ENCODE results near the gene DYNC2H1.
"Not testable (repeated sequence)": the region's sequence is repeated elsewhere in the genome, so short reads cannot be mapped to it uniquely, and the experiment has no call there.

The DYNC2H1 gene

DNA sequence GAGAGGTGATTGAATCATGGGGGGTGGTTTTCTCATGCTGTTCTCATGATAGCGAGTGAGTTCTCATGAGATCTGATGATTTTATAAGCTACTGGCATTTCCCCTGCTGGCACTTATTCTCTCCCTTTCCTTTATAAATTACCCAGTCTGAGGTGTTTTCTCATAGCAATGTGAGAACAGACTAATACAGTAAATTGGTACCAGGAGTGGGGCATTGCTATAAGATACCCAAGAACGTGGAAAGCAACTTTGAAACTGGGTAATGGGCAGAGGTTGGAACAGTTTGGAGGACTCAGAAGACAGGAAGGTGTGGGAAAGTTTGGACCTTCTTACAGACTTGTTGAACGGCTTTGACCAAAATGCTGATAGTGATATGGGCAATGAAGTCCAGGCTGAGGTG is 265.0 kb downstream of the DYNC2H1 start:
- not testable (repeated sequence) for DNase-seq

DNA sequence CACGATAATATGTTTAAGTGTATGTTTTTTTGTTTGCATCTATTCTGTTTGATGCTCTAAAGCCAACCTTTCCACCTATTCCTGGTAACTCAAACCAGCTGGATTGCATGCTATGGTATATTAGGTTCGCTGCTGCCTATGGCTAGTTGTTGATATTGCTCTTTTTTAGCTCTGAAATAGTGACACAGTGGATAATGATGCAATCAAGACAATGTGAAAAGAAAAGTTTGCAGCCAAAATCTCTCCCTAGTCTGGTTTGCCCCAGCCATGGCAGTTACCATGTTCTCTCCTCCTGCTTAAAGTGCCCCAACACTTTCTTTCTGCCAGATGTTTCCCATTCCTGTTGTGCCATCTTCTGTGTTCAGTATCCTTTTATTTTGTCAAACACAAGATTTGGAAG is 269.7 kb downstream of the DYNC2H1 start:
- DNase-seq, result no peak

DNA sequence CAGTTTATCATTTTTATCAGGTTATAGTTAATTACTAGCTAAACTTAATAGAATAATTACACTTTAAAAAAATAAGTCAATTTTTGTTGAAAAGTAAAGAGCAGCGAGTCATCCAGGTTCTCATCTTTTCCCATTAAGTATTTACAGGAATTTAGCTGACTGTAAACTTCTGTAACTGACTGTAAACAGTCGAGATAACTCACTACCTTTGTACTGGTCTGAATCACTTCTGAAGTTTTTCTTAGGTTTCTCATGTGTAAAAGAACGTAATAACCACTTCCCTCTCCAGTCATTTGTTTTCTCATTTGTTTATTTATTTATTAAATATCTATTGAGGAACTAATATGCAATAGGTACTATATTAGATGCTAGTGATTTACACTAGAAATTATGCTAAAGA is 270.8 kb downstream of the DYNC2H1 start:
- no peak for DNase-seq

DNA sequence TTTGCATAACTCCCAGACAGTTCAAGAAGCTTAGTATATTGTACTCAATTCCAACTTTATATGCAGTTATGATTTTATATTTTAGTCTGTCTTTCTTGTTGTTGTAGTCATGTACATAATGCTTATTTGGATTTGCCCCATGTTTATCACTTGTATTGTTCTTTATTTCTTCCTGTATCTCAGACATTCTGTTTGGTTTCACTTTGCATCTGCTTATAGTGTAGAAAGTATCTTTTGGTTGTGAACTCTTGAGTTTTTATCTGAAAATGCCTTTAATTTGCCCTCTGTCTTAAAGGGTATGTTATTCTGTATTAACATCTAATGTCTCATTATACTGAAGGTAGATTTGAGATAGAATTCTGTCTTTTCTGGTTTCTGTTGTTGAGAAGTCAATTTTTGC is 275.4 kb downstream of the DYNC2H1 start:
- no peak for DNase-seq

DNA sequence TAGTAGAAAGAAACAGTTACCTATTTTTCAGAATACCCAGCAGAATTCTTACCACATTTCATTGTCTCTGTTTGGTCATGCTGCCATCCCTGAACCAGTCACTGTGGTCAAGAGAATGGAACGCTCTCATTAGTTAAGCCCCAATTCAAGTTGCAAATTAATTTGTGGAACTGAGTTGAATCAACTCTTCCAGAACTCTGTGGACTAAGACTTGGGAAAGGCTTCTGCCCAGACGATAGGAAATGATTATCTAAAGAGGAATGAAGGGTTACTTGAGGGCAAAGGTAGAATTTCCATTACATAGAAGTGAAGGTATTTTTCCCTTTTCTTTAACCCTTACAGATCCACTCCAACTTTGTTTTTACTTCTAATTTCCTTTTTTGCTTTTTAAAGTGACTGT is 286.4 kb downstream of the DYNC2H1 start:
- DNase-seq, result no peak

DNA sequence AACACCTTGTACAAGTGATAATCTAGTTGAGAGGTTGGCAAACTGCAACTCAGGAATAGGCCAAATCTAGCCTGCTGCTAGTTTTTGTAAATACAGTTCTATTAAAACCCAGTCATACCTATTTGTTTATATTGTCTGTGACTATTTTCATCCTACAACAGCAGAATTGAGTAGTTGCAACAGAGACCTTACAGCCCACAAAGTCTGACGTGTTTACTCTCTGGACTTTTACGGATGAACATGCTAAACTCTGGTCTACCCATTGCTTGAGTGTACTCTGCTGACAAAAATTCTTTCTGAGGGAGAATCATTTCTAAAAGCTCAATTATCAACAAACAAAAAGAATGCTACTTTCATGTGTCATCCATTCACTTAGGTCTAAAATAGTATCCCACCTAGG is 287.0 kb downstream of the DYNC2H1 start:
- no peak for DNase-seq

DNA sequence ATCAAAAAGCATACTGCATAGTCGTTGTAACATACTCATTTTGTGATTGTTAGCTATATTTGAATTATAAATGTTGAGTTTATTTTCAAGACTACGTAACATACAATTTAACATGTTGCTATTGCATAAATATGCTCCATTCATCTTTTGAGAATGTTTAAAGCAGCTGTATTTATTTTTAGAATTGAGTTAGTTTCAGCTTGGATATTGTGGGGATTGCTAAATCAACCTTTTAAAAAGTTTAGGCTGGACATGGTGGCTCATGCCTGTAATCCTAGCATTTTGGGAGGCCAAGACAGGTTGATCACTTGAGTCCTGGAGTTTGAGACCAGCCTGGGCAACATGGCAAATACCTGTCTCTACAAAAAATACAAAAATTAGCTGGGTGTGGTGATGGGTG is 288.1 kb downstream of the DYNC2H1 start:
- no peak for DNase-seq

DNA sequence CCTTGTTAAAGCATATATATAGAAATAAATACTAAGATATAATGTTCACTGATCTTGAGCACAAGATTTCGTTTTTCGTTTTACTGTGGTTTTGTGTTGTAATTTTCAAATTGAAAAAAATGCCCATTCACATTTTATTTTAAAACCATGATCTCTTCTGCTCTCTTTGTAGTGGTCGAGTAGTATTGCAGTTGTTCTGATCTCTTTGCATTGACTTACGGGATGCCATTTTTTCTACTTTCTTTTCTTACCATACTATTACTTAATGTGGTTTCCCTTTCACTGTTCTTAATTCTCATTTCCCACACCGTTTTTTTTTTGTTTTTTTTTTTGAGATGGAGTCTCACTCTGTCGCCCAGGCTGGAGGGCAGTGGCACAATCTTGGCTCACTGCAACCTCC is 289.6 kb downstream of the DYNC2H1 start:
- no peak for DNase-seq

DNA sequence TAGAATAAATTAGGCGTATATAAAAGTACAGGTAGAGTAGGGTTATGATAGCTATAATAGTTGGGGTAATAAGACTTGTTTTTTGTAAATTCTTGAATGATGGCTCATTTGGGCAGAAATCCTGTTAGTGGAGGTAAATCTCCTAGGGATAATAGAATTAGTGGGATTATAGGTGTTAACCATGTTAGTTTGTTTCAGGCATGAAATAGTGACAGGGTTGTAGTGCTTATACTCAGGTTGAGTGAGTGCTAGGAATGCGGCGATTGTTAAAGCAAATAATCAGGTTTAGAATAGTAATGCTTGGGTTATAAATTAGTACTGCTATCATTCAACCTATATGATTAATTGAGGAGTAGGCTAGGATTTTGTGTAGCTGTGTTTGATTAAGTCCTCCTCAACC is 297.1 kb downstream of the DYNC2H1 start:
- DNase-seq, result no peak

DNA sequence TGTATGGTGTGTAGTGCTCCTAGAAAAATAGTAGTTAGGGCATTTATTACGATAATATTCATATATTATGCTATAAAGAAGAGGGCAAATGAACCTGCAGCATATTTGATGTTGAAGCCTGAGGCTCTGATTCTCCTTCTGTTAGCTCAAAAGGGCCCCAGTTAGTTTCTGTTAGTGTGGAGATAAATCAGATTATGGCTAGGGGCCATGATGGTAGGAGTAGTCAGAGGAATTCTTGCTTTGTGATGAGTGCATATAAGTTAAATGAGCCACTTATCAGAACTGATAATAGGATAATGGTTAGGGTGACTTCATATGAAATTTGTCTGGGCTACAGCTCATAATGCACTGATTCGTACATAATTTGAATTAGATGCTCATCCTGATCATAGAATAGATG is 298.4 kb downstream of the DYNC2H1 start:
- DNase-seq, result no peak

DNA sequence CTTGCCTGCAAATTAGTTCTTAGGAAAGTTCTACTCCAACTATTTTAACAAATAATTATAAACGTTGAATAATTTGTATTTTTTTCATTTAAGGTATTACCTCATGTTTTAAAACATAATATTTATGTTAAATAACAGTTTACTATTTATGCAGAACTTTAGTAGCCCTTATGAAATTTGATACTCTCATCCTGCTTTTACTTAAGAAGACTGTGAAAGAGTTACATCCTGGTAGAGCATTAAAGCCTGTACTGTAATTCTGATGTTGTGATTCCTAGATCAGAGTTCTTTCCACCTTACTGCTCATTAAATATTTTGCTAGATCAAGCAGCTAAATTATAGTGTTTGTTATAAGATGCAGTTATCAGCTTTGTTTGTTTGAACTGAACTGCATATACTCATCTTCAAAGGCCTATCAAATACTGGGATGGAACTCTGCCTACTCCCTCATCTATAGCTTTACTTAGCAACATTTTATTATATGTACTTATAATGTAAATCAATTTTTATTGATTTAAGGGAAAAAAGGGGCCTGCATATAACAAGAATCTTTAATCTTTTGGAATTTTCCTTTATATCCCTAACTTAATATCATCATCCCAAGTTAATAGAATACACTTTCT is 304.2 kb downstream of the DYNC2H1 start:
- no peak for DNase-seq

DNA sequence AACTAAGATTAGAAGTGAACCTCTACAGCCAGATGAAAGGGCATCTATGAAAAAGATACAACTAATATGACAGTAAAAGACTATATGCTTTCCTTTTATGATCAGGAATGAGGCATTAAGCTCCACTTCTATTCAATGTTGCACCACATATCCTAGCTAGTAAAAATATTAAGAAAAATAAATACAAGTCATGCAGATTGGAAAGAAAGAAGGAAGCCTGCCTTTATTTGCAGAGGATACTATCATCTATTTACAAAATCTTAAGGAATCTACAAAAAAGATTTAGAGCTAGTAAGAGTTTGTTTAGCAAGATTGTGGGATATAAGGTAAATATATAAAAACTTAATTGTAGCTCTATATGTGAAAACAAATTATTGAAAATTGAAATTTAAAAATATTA is 308.8 kb downstream of the DYNC2H1 start:
- DNase-seq, result no peak

DNA sequence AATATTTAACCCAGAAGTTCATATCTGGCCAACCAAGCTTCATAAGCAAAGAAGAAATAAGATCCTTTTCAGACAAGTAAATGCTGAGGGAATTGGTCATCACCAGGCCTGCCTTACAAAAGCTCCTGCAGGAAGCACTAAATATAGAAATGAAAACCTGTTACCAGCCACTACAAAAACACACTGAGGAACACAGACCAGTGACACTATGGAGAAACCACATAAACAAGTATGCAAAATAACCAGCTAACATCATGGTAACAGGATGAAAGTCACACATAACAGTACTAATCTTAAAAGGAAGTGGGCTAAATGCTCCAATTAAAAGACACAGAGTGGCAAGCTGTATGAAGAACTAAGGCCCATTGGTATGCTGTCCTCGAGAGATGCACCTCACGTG is 311.4 kb downstream of the DYNC2H1 start:
- no peak for DNase-seq

DNA sequence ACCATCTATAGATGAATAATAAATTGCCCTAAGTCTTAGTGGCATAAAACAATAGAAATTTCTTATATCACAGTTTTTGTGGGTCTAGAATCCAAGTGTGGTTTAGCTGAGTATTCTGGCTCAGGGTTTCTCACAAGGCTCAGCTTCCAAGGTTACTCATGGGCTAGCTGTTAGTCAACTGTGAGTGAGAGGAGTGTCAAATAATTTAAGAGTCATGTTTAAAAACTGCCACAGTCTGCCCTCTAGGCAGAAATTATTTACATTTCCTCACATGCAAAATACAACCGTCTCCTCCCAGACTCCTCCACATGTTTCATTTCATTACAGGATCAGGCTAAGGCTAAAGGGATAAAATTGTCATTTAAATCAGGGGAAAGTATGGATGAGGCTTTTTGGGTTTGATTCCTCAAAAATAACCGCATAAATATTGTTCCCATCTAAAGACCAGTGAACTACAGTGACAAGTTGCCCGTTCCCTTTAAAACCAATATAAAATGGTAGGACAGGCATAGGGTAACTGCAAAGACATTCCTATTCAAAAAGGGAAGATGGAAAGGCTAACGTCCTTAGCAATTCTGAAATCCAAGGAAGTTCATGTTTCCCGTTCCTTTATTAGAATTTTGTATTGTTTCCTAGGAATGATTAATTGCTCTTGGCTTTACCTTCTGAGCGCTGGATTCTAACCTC is 324.3 kb downstream of the DYNC2H1 start:
- DNase-seq, result no peak

DNA sequence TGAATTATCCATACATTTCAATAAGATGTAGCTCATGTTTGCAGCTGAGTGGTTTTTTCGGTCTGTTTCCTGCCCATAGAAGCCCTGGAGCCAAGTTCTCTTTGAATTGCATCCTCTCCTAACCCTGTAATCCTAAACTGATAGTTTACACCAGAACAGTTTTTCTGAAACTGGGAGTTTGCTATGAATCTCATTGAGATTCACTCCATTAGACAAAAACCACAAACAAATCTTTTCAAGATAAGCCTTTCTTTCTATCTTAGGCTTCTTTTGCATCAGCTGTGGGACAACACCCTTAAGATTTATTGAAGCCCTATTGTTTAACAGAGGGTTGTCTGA is 324.8 kb downstream of the DYNC2H1 start:
- DNase-seq, result no peak

DNA sequence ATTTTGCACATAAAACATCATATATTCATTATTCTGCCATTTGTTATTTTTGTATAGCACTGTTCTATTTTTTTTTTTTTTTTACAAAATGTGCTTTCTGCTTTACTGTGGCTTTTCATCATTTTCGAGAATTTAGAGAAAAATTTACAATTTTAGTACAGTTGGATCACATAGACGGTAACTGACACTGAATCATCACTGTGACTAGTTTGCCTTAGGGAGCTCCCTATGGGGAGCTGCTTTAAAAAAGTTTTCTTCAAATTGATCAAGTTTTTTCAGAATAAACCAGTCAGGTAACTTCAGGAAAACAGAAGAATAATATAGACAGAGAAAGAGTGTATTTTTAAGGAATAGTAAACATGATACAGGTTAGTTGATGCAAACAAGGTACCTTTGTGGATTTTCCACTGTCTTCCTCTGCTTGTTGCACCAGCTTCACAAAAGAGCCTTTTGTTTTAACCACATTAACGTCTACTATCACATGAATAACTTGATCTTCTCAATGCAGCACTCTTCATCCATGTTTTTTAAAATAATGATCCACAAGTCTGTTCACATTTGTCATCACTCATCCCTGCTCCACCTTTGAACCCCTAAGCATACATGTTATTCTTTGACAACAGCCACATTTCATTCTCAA is 327.0 kb downstream of the DYNC2H1 start:
- DNase-seq, result no peak

DNA sequence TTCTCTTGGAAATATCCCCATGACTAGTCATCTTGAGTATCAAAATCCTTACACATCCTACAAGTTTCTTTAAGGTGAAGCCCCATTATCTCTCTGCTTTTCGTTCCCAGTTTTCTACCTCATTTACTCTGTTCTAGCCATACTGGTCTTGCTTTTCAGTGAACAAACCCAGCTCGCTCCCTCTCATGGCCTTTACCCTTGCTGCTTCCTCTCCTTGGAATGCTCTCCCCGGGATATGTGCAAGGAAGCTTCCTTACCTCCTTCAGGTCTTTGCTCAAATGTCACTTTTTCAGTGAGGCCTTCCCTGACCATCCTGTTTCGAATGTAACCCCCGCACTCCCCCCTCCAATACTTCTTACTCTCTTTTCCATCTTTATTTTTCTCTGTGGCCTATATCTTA is 331.8 kb downstream of the DYNC2H1 start:
- DNase-seq, result no peak

DNA sequence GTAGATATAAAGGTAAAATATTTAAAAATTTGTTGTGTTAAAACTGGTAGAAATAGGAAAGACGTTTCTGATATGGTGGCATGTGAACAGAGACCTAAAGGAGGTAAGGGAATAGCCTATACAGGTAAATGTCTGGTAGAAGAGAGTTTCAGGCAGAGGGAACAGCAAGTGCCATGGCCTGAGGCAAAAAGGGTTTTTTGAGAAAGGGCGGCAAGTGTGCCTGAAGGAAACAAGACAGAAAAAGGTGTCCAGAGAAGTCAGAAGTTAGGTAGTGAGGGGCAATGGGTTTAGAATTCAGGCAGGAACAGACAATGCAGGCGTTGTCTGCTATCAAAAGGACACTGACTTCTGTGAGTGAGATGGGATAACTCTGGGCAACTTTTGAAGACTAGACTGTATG is 339.7 kb downstream of the DYNC2H1 start:
- DNase-seq, result no peak

DNA sequence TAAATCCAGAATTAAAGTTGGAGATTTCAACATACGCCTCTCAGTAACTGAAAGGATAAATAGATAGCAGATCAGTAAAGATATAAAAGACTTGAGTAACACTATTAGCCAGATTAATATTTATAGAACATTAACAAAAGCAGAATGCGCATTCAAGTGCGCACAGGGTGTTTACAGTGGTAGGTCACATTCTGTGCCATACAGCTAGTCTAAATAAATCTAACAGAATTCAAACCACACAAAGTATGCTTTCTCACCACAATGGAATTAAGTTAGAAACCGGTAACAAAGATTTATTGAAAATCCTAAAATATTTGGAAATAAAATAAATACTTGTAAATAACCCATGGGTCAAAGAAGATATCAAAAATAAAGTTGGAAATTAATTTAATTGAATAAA is 341.0 kb downstream of the DYNC2H1 start:
- no peak for DNase-seq

DNA sequence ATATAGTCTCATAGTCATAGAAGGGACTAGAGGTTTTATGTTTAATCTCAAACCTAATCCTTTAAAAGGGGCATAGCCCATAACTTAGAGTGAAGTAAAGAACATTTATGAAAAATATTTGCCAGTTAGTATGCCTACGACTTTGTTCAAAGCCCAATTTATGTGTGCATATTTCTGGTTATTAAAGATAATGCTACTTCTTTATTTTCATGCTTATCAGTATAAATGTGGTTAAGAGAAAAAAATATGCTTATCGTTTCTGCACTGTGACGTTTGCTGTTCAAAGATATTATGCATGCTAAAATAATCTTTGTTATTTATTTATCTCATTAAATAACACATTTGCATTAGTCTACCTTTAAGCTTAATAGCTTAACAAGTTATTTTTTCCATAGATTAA is 343.9 kb downstream of the DYNC2H1 start:
- DNase-seq, result no peak

DNA sequence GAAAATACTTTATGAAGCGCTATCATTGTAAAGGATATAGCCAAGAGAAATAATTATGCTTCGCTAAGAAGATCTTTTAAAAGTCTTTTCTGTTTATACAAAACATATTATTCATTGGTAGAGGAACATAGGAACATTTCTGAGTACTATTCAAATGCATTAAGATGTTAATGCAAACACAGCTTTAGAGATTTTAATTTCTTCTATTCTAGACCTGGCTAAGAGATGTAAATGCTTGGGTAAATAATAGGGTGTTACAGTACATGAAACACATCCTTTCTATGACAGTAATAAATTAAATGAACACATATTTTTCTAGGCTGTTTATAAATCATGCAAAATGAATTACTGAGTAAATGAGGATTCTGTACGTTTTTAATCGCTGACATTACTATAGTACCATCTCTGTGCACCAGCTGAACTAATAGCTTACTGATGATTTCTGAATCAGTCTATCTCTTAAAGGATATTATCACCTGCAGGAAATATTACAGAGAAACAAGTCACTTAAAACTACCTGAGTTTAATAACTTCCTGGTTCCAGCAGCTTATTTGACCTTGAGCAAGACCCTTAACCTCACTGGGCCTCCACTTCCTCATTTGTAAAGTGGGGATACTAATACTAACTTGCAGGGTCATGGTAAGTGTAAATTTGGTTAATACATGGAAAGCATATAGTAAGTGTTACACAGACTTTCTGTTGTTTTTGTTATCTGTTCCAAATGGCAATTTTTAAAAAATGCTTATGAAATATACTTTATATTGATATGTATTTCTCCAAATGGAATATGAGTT is 344.9 kb downstream of the DYNC2H1 start:
- DNase-seq, result no peak

DNA sequence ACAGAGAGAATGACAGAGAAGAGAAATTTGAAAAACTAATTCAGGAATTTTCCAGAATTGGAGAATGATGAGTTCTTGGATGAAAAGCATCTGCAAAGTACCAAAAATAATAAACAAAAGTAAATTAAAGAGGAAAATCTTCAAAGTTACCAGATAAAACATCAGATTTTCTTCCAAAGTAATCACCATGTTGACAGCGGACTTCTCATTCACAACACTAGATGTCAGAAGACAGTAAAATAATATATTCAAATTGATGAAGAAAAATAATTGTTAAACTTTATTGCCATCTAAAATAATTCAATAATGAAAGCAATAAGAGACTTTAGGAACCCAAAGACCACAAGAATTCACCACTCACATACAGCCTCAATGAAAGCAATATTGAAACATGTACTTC is 355.2 kb downstream of the DYNC2H1 start:
- DNase-seq, result no peak

DNA sequence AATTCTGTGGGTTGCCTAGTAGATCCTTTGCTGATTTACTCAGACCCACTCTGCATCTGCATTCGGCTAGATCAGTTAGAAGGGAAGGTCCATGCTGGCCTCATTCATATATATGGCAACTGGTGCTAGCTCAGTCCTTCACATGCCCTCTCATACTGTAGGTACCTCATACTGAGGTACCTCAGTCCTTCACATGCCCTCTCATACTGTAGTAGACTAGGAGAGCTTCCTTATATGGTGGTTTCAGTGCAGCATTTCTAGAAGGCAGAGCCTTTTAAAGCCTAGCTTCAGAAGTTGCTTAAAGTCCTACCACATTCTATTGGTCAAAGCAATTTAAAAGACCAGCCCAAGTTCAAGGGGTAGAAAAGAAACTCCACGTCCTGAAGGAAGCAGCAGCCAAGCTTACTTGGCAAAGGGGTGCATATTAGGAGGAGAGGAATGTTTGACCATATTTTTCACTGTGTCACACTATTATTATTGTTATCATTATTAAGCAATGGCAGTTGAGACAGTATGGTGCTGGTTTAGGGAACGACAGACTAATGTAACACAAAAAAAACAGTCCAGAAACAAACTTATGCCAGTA is 356.4 kb downstream of the DYNC2H1 start:
- no peak for DNase-seq

DNA sequence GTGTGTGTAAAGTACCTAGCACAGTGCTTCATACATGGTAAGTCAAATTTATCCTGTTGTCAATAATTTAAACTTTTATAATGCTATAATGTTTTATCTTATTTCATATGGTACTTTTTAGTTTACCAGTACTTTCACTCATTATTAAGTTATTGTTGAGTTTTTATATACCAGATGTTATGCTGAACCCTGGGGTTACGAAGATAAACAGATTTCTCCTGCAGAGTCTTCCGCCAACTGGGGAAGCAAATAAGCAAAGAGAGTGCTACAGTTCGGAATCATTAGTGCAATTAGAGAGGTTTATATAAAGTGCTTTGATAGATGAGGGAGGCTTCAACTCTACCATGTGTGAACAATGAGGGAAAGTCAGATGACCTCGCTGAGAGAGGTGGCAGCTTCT is 362.3 kb downstream of the DYNC2H1 start:
- DNase-seq, result no peak

Data from CD4-positive, alpha-beta T cell treated with Interleukin-1 beta for 1 hour (primary cell).